ENCODE measurements around the gene ABHD2. TPM values are rescaled to one million over a fixed set of nuclear protein-coding genes. Genes with fewer than 3 reads are reported as not detected.

The ABHD2 gene
- total and polyA plus RNA-seq, 2 experiments from 2014 or later = 5.2 to 15.2 TPM

DNA sequence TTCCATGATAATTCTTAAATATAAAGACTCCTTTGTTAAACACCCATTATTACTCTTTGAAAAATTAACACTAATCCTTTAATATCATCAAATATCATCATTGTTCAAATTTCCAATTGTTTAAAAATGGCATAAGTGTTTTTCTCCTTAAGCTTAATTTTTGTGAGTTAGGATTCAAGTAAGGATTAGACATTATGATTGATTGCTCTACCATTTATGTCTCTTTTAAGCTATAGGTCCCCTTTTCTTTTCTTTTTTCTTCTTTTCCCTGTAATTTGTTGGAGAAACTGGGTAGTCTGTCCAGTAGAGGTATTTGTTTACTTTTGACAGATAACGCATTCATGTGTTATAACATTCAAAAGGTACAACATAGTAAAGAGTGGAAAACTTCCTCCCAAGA, 9.1 kb downstream of the ABHD2 start:
- Mint-ChIP-seq H3K36me3 (ENCODE audit: low read depth) (peaks cover 3% of the 10 kb centered on the region; the same call in 2 of the 3 replicates), H3K4me3 (no peak overlapping the region), H3K9me3 (no peaks in the 10 kb centered on the region), H3K4me1 (peaks cover 28% of the 10 kb centered on the region), H3K27me3 (ENCODE audit: insufficient read depth, low read depth, poor library complexity) (peaks cover 5% of the 10 kb centered on the region), H3K27ac (no peak overlapping the region)
- Histone ChIP-seq H3K4me2 (no peak overlapping the region), H3K27me3 (ENCODE audit: insufficient read depth) (no peaks in the 10 kb centered on the region), H2AFZ (no peak overlapping the region), H4K20me1 (replicated peaks; ENCODE audit: insufficient read depth) (no peaks in the 10 kb centered on the region; the same call in 1 of the 2 replicates), H3K4me1 (ENCODE audit: insufficient read depth) (0 out of 2 replicates have a peak, but pooled peaks cover 4% of the 10 kb centered on the region), H3F3A (replicated peaks; ENCODE audit: low read depth) (no peaks in the 10 kb centered on the region), H3K27ac (ENCODE audit: low read depth) (no peak overlapping the region), H3K9me2 (ENCODE audit: insufficient read depth) (no peaks in the 10 kb centered on the region), H3K36me3 (ENCODE audit: insufficient read depth) (no peaks in the 10 kb centered on the region), H3K79me2 (replicated peaks; ENCODE audit: insufficient read depth) (peaks cover 4% of the 10 kb centered on the region), H3K4me3 (no peak overlapping the region)
- ATAC-seq (no peak), DNase-seq (ENCODE audit: low spot score) (no peak)
- no peak for TF ChIP-seq JUNB (IDR thresholded peaks at IDR 0.05; ENCODE audit: unreplicated experiment)
- no peak for TF ChIP-seq EZH2phosphoT487 (IDR thresholded peaks at IDR 0.05; ENCODE audit: unreplicated experiment)
- no peak for TF ChIP-seq STAT1 (IDR thresholded peaks at IDR 0.05; ENCODE audit: unreplicated experiment)
- TF ChIP-seq, protein P1, sequence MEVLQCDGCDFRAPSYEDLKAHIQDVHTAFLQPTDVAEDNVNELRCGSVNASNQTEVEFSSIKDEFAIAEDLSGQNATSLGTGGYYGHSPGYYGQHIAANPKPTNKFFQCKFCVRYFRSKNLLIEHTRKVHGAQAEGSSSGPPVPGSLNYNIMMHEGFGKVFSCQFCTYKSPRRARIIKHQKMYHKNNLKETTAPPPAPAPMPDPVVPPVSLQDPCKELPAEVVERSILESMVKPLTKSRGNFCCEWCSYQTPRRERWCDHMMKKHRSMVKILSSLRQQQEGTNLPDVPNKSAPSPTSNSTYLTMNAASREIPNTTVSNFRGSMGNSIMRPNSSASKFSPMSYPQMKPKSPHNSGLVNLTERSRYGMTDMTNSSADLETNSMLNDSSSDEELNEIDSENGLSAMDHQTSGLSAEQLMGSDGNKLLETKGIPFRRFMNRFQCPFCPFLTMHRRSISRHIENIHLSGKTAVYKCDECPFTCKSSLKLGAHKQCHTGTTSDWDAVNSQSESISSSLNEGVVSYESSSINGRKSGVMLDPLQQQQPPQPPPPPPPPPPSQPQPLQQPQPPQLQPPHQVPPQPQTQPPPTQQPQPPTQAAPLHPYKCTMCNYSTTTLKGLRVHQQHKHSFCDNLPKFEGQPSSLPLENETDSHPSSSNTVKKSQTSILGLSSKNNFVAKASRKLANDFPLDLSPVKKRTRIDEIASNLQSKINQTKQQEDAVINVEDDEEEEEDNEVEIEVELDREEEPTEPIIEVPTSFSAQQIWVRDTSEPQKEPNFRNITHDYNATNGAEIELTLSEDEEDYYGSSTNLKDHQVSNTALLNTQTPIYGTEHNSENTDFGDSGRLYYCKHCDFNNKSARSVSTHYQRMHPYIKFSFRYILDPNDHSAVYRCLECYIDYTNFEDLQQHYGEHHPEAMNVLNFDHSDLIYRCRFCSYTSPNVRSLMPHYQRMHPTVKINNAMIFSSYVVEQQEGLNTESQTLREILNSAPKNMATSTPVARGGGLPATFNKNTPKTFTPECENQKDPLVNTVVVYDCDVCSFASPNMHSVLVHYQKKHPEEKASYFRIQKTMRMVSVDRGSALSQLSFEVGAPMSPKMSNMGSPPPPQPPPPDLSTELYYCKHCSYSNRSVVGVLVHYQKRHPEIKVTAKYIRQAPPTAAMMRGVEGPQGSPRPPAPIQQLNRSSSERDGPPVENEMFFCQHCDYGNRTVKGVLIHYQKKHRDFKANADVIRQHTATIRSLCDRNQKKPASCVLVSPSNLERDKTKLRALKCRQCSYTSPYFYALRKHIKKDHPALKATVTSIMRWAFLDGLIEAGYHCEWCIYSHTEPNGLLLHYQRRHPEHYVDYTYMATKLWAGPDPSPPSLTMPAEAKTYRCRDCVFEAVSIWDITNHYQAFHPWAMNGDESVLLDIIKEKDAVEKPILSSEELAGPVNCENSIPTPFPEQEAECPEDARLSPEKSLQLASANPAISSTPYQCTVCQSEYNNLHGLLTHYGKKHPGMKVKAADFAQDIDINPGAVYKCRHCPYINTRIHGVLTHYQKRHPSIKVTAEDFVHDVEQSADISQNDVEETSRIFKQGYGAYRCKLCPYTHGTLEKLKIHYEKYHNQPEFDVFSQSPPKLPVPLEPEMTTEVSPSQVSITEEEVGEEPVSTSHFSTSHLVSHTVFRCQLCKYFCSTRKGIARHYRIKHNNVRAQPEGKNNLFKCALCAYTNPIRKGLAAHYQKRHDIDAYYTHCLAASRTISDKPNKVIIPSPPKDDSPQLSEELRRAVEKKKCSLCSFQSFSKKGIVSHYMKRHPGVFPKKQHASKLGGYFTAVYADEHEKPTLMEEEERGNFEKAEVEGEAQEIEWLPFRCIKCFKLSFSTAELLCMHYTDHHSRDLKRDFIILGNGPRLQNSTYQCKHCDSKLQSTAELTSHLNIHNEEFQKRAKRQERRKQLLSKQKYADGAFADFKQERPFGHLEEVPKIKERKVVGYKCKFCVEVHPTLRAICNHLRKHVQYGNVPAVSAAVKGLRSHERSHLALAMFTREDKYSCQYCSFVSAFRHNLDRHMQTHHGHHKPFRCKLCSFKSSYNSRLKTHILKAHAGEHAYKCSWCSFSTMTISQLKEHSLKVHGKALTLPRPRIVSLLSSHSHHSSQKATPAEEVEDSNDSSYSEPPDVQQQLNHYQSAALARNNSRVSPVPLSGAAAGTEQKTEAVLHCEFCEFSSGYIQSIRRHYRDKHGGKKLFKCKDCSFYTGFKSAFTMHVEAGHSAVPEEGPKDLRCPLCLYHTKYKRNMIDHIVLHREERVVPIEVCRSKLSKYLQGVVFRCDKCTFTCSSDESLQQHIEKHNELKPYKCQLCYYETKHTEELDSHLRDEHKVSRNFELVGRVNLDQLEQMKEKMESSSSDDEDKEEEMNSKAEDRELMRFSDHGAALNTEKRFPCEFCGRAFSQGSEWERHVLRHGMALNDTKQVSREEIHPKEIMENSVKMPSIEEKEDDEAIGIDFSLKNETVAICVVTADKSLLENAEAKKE (CRISPR knock-in tag; IDR thresholded peaks at IDR 0.05) = no peak
- TF ChIP-seq ZNF331 (CRISPR knock-in tag; IDR thresholded peaks at IDR 0.05; ENCODE audit: low read depth) = no peak
- TF ChIP-seq NANOG (IDR thresholded peaks at IDR 0.05; ENCODE audit: borderline replicate concordance) = no peak
- no peak for TF ChIP-seq EZH2 (IDR thresholded peaks at IDR 0.05; ENCODE audit: low read depth, unreplicated experiment)
- TF ChIP-seq ZNF114 (CRISPR knock-in tag; IDR thresholded peaks at IDR 0.05) = no peak
- TF ChIP-seq CREB1 (CRISPR knock-in tag; IDR thresholded peaks at IDR 0.05; ENCODE audit: low read depth) = no peak
- no peak for TF ChIP-seq REST (IDR thresholded peaks at IDR 0.05; ENCODE audit: unreplicated experiment)
- TF ChIP-seq, protein P2, sequence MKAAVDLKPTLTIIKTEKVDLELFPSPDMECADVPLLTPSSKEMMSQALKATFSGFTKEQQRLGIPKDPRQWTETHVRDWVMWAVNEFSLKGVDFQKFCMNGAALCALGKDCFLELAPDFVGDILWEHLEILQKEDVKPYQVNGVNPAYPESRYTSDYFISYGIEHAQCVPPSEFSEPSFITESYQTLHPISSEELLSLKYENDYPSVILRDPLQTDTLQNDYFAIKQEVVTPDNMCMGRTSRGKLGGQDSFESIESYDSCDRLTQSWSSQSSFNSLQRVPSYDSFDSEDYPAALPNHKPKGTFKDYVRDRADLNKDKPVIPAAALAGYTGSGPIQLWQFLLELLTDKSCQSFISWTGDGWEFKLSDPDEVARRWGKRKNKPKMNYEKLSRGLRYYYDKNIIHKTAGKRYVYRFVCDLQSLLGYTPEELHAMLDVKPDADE (IDR thresholded peaks at IDR 0.05) = no peak
- TF ChIP-seq POLR2AphosphoS5 (IDR thresholded peaks at IDR 0.05; ENCODE audit: low read depth) = no peak
- no peak for TF ChIP-seq CTCF (conservative IDR thresholded peaks at IDR 0.05; ENCODE audit: low read depth in 2 of 2)

Data from GM23338 (cell line).